Neural cell (in vitro differentiated cells): ENCODE results near the gene LAMA5. TPM values are rescaled to one million over a fixed set of nuclear protein-coding genes. Genes with fewer than 3 reads are reported as not detected.

ENCODE experiments used
- H2AFZ ChIP-seq: fragments of 200-600, 300-800 bp; sonication (generic), shearing (Covaris generic); 2 replicates; pipeline ENCODE4 v1.6.0; 2014; ENCODE audit warnings: low read depth, mild to moderate bottlenecking, antibody characterized with exemption, low read length, moderate library complexity
- H3F3A ChIP-seq: fragments of 200-600 bp; shearing (Covaris generic); 2 replicates; pipeline ENCODE4 v1.6.1; 2016; ENCODE audit warnings: mild to moderate bottlenecking, moderate library complexity, mixed read lengths, antibody characterized with exemption, low read length; ENCODE audit not compliant: insufficient read depth, poor library complexity, severe bottlenecking
- H3K27ac ChIP-seq: fragments of 200-600, 300-800 bp; sonication (generic), shearing (Covaris generic); 2 replicates; pipeline ENCODE4 v1.5.1; 2014; ENCODE audit warnings: mild to moderate bottlenecking, low read length, moderate library complexity
- H3K27me3 ChIP-seq: fragments of 300-800, 200-600 bp; sonication (generic), shearing (Covaris generic); 2 replicates; pipeline ENCODE4 v1.6.0; 2014; ENCODE audit warnings: mild to moderate bottlenecking, low read depth, low read length, moderate library complexity; ENCODE audit not compliant: insufficient read depth
- H3K36me3 ChIP-seq: fragments of 300-800, 200-600 bp; sonication (generic), shearing (Covaris generic); 2 replicates; pipeline ENCODE4 v1.5.1; 2014; ENCODE audit warnings: mild to moderate bottlenecking, antibody characterized with exemption, low read length, moderate library complexity; ENCODE audit not compliant: insufficient read depth
- H3K4me2 ChIP-seq: fragments of 300-800, 200-600 bp; sonication (generic), shearing (Covaris generic); 2 replicates; pipeline ENCODE4 v1.6.0; 2014; ENCODE audit warnings: mild to moderate bottlenecking, low read length
- H3K4me3 ChIP-seq: fragments of 300-800, 200-600 bp; sonication (generic), shearing (Covaris generic); 2 replicates; pipeline ENCODE4 v1.5.1; 2014; ENCODE audit warnings: mild to moderate bottlenecking, low read length, moderate library complexity
- H3K79me2 ChIP-seq: fragments of 200-600 bp; shearing (Covaris generic); replicated peaks from 2 replicates; pipeline ENCODE4 v1.6.0; 2014; ENCODE audit warnings: mild to moderate bottlenecking, low read length, moderate library complexity; ENCODE audit not compliant: insufficient read depth
- H3K9ac ChIP-seq: fragments of 300-800, 200-600 bp; sonication (generic), shearing (Covaris generic); 2 replicates; pipeline ENCODE4 v1.6.1; 2016; ENCODE audit warnings: mild to moderate bottlenecking, low read length, mixed read lengths
- H3K9me2 ChIP-seq: fragments of 200-600 bp; shearing (Covaris generic); 2 replicates; pipeline ENCODE4 v1.6.1; 2016; ENCODE audit warnings: mild to moderate bottlenecking, low read length, mixed read lengths; ENCODE audit not compliant: insufficient read depth
- H3K9me3 ChIP-seq: fragments of 200-600, 300-800 bp; sonication (generic), shearing (Covaris generic); 2 replicates; pipeline ENCODE4 v1.6.1; 2016; ENCODE audit warnings: mild to moderate bottlenecking, mixed run types, low read length, moderate library complexity, mixed read lengths
- H4K20me1 ChIP-seq: fragments of 200-600 bp; shearing (Covaris generic); 2 replicates; pipeline ENCODE4 v1.6.1; 2016; ENCODE audit warnings: mild to moderate bottlenecking, mixed run types; ENCODE audit not compliant: insufficient read depth
- CTCF ChIP-seq: fragments of 450-650 bp; IDR thresholded peaks from 2 replicates; pipeline ENCODE4 v1.5.1; 2014; ENCODE audit warnings: antibody characterized with exemption, mild to moderate bottlenecking, moderate library complexity; ENCODE audit not compliant: poor library complexity, severe bottlenecking
- EP300 ChIP-seq: fragments of 450-650 bp; conservative IDR thresholded peaks from 2 replicates; pipeline ENCODE4 v1.6.1; 2014; ENCODE audit warnings: antibody characterized with exemption, mild to moderate bottlenecking, moderate library complexity; ENCODE audit not compliant: poor library complexity, severe bottlenecking
- EZH2 ChIP-seq: fragments of 200-600, 300-800 bp; shearing (Covaris generic), sonication (generic); IDR thresholded peaks from 2 replicates; pipeline ENCODE4 v1.6.1; 2014; ENCODE audit warnings: antibody characterized with exemption, low read length, borderline replicate concordance, mild to moderate bottlenecking; ENCODE audit not compliant: insufficient read depth, poor library complexity, severe bottlenecking
- MXI1 ChIP-seq: fragments of 450-650 bp; conservative IDR thresholded peaks from 2 replicates; pipeline ENCODE4 v1.6.1; 2014; ENCODE audit warnings: antibody characterized with exemption, mild to moderate bottlenecking; ENCODE audit not compliant: poor library complexity, severe bottlenecking
- POLR2AphosphoS5 ChIP-seq: IDR thresholded peaks from 2 replicates; pipeline ENCODE4 v1.6.1; 2012
- RAD21 ChIP-seq: fragments of 450-650 bp; conservative IDR thresholded peaks from 2 replicates; pipeline ENCODE4 v1.6.1; 2014; ENCODE audit warnings: antibody characterized with exemption, mild to moderate bottlenecking, moderate library complexity
- REST ChIP-seq: IDR thresholded peaks from 2 replicates; pipeline ENCODE4 v1.6.1; 2012; ENCODE audit warnings: borderline replicate concordance
- SMC3 ChIP-seq: fragments of 450-650 bp; conservative IDR thresholded peaks from 2 replicates; pipeline ENCODE4 v1.6.1; 2014; ENCODE audit warnings: antibody characterized with exemption, mild to moderate bottlenecking, moderate library complexity; ENCODE audit not compliant: poor library complexity
- TAF1 ChIP-seq: IDR thresholded peaks from 2 replicates; pipeline ENCODE4 v1.6.1; 2012; ENCODE audit warnings: low read depth
- polyA plus RNA-seq: library from polyadenylated mRNA; depleted of rRNA; stranded (reverse); fragments of >200 nt; gene quantifications from 2 replicates; pipeline ENCODE4 v1.2.3, GENCODE V29; 2014

The LAMA5 gene
- polyA plus RNA-seq, 1 donor from 2014 or later = 27.2 TPM

- no peak overlapping the region for H3K9ac ChIP-seq
- H3K9me3 ChIP-seq = no peaks in the 10 kb centered on the region
- no peaks in the 10 kb centered on the region for H4K20me1 ChIP-seq
- no peaks in the 10 kb centered on the region for H3K36me3 ChIP-seq
- no peak overlapping the region for H2AFZ ChIP-seq
- H3K9me2 ChIP-seq = no peaks in the 10 kb centered on the region
- H3K79me2 ChIP-seq = no peaks in the 10 kb centered on the region
- H3K4me2 ChIP-seq = no peak overlapping the region
- H3K27ac ChIP-seq = no peak overlapping the region
- H3K4me3 ChIP-seq = no peak overlapping the region
- no peaks in the 10 kb centered on the region for H3F3A ChIP-seq
- H3K27me3 ChIP-seq = no peaks in the 10 kb centered on the region
- TF ChIP-seq REST (no peak), RAD21 (no peak), EZH2 (no peak), TAF1 (no peak), CTCF (no peak), EP300 (no peak)
Observed at GRCh38 chr20:62350098-62350628, 16.9 kb downstream of the LAMA5 start.

GRCh38 chr20:62349556-62350097 is 17.5 kb downstream of the LAMA5 start:
- Histone ChIP-seq H3K27ac (no peak overlapping the region), H3K36me3 (no peaks in the 10 kb centered on the region), H3K27me3 (no peaks in the 10 kb centered on the region), H3K9me2 (no peaks in the 10 kb centered on the region), H3K4me2 (no peak overlapping the region), H3K4me3 (no peak overlapping the region), H3K9ac (no peak overlapping the region), H2AFZ (no peak overlapping the region), H3K9me3 (no peaks in the 10 kb centered on the region), H3F3A (no peaks in the 10 kb centered on the region), H3K79me2 (no peaks in the 10 kb centered on the region), H4K20me1 (no peaks in the 10 kb centered on the region)
- no peak for TF ChIP-seq REST
- TF ChIP-seq TAF1 = no peak
- TF ChIP-seq RAD21 = no peak
- no peak for TF ChIP-seq MXI1
- no peak for TF ChIP-seq SMC3
- no peak for TF ChIP-seq EZH2
- TF ChIP-seq EP300 = no peak
- TF ChIP-seq POLR2AphosphoS5 = no peak
- TF ChIP-seq CTCF = no peak
